Endothelial cell of umbilical vein (primary cell): ENCODE data around the gene C2orf74. TPM values are rescaled to one million over a fixed set of nuclear protein-coding genes. Genes with fewer than 3 reads are reported as not detected.

ENCODE experiments used
- BruUV-seq: library from RNA; stranded (reverse); fragments of 400-500 nt; replicated peaks from 2 replicates; lab custom pipeline; 2021; lab: Mats Ljungman, UMichigan
- CTCF ChIA-PET: fragments of 300-600, 350-600 bp; sonication (Branson Sonifier 250); formaldehyde crosslinking; loops from one replicate; lab custom pipeline; 2021; ENCODE audit warnings: antibody characterized with exemption, inconsistent platforms; lab: Charles Lee
- POLR2A ChIA-PET: fragments of 300-600, 350-600 bp; sonication (Branson Sonifier 250); formaldehyde crosslinking; loops from one replicate; lab custom pipeline; 2021; ENCODE audit warnings: antibody characterized with exemption, inconsistent platforms; lab: Charles Lee
- DNase-seq: peaks from one replicate; pipeline ENCODE4 v3.0.0-alpha.2; 2011; ENCODE audit warnings: low read depth, low spot score
- FAIRE-seq: peaks from 2 replicates; lab custom pipeline; 2011; peaks lifted over from hg19 to GRCh38; lab: Jason Lieb, UNC
- H2AFZ ChIP-seq: 2 replicates; pipeline ENCODE4 v1.6.0; 2012; ENCODE audit warnings: low read depth, low read length, control low read depth, inconsistent platforms
- H3K27ac ChIP-seq: 2 replicates; pipeline ENCODE4 v1.5.1; 2011; ENCODE audit warnings: low read depth, mild to moderate bottlenecking, control low read depth, low read length, moderate library complexity; ENCODE audit not compliant: insufficient read depth
- H3K27me3 ChIP-seq, 2 experiments: 2 replicates each; pipeline versions ENCODE4 v1.6.0 to v1.6.1; 2011; ENCODE audit warnings: low read length in 2 of 2, mixed read lengths in 1 of 2; ENCODE audit not compliant: control insufficient read depth in 2 of 2, insufficient read depth in 2 of 2
- H3K36me3 ChIP-seq, 2 experiments: 2 replicates in 1 of 2; 3 replicates in 1 of 2; pipeline ENCODE4 v1.5.1; 2011; ENCODE audit warnings: low read length in 2 of 2, mild to moderate bottlenecking in 1 of 2, moderate library complexity in 1 of 2; ENCODE audit not compliant: control insufficient read depth in 2 of 2, insufficient read depth in 2 of 2; ENCODE audit errors: extremely low read depth in 1 of 2
- H3K4me1 ChIP-seq: 3 replicates; pipeline ENCODE4 v1.5.1; 2011; ENCODE audit warnings: mild to moderate bottlenecking, low read length; ENCODE audit not compliant: control insufficient read depth, insufficient read depth; ENCODE audit errors: extremely low read depth
- H3K4me2 ChIP-seq: 2 replicates; pipeline ENCODE4 v1.6.1; 2011; ENCODE audit warnings: low read length, control low read depth, mixed read lengths; ENCODE audit not compliant: insufficient read depth
- H3K4me3 ChIP-seq, 3 experiments: fragments of 200-600 bp in 1 of 3; sonication (generic), shearing (Covaris generic) in 1 of 3; replicated peaks in 1 of 3; 2 replicates each; pipeline ENCODE4 v1.5.1; 2011 to 2016; ENCODE audit warnings: control low read depth in 3 of 3, low read length in 3 of 3, mild to moderate bottlenecking in 2 of 3, inconsistent platforms in 1 of 3, low read depth in 1 of 3, moderate library complexity in 1 of 3; ENCODE audit not compliant: insufficient read depth in 1 of 3
- H3K79me2 ChIP-seq: 2 replicates; pipeline ENCODE4 v1.6.0; 2012; ENCODE audit warnings: low read length, inconsistent platforms; ENCODE audit not compliant: control insufficient read depth, insufficient read depth
- H3K9ac ChIP-seq: replicated peaks from 2 replicates; pipeline ENCODE3; 2011; ENCODE audit warnings: low read length, control low read depth; ENCODE audit not compliant: insufficient read depth; ENCODE audit errors: extremely low read depth
- H3K9me1 ChIP-seq: replicated peaks from 3 replicates; pipeline ENCODE4 v1.6.0; 2011; ENCODE audit warnings: mild to moderate bottlenecking, low read length; ENCODE audit not compliant: control insufficient read depth, insufficient read depth; ENCODE audit errors: extremely low read depth
- H3K9me3 ChIP-seq: replicated peaks from 2 replicates; pipeline ENCODE4 v1.5.1; 2012; ENCODE audit warnings: low read length, inconsistent platforms; ENCODE audit not compliant: control insufficient read depth, insufficient read depth
- H4K20me1 ChIP-seq: replicated peaks from 2 replicates; pipeline ENCODE3; 2011; ENCODE audit warnings: mild to moderate bottlenecking, low read length; ENCODE audit not compliant: control insufficient read depth, insufficient read depth; ENCODE audit errors: extremely low read depth
- EZH2 ChIP-seq: IDR thresholded peaks from 2 replicates; pipeline ENCODE4 v1.6.1; 2012; ENCODE audit warnings: borderline replicate concordance, low read depth, mild to moderate bottlenecking, moderate library complexity, low read length, inconsistent platforms; ENCODE audit not compliant: severe bottlenecking
- FOS ChIP-seq: IDR thresholded peaks from 2 replicates; pipeline ENCODE4 v1.6.1; 2011; ENCODE audit warnings: mild to moderate bottlenecking, low read length, moderate library complexity, borderline replicate concordance; ENCODE audit not compliant: insufficient read depth
- GATA2 ChIP-seq: IDR thresholded peaks from 2 replicates; pipeline ENCODE4 v1.7.0; 2011; ENCODE audit warnings: low read depth, mild to moderate bottlenecking, moderate library complexity, mixed read lengths, low read length; ENCODE audit not compliant: insufficient read length, insufficient read depth
- JUN ChIP-seq: IDR thresholded peaks from 2 replicates; pipeline ENCODE4 v1.6.1; 2011; ENCODE audit warnings: borderline replicate concordance, low read depth; ENCODE audit not compliant: insufficient read length, insufficient read depth
- MYC ChIP-seq: IDR thresholded peaks from one replicate; pipeline ENCODE4 v1.6.1; 2011; ENCODE audit warnings: mild to moderate bottlenecking, low read depth, low read length
- POLR2A ChIP-seq: IDR thresholded peaks from 2 replicates; pipeline ENCODE4 v1.6.1; 2012; ENCODE audit warnings: low read depth, mild to moderate bottlenecking, control low read depth, low read length
- POLR2AphosphoS5 ChIP-seq: IDR thresholded peaks from 2 replicates; pipeline ENCODE4 v1.6.1; 2012; ENCODE audit warnings: low read depth, mild to moderate bottlenecking, control low read depth, low read length, moderate library complexity; ENCODE audit not compliant: insufficient read depth
- dilution Hi-C: fragments of 300-500 bp; cut with MboI; formaldehyde crosslinking; loops from one replicate; pipeline ENCODE4 v1.15.0; 2019; ENCODE audit warnings: low sequenced_read_pairs; ENCODE audit not compliant: extremely low pct_ligation_motif_present
- intact Hi-C: fragments of 100-400 bp; cut with micrococcal nuclease; formaldehyde crosslinking; loops from one replicate; pipeline ENCODE4 v1.10.0; 2022
- polyA plus RNA-seq, 4 experiments: library from polyadenylated mRNA; depleted of rRNA in 3 of 4; stranded (reverse) in 3 of 4; unstranded in 1 of 4; fragments of >200 nt; gene quantifications; 2 replicates each; pipeline versions ENCODE4 v1.2.1 to v1.2.3, GENCODE V29; 2011 to 2012; ENCODE audit warnings: missing spikeins in 1 of 4
- total RNA-seq: library from RNA; stranded (reverse); gene quantifications from 2 replicates; pipeline ENCODE4 v1.2.3, GENCODE V29; 2021
- TF ChIP-seq, protein P1 (sequence below): IDR thresholded peaks from 2 replicates; pipeline ENCODE4 v1.6.1; 2011; ENCODE audit not compliant: insufficient read depth, insufficient read length
- TF ChIP-seq, protein P2 (sequence below), 2 donors: IDR thresholded peaks; 1 replicate in 1 of 2; 2 replicates in 1 of 2; pipeline ENCODE4 v1.5.1; 2011; ENCODE audit warnings: low read length in 2 of 2, mild to moderate bottlenecking in 2 of 2, moderate library complexity in 2 of 2, control low read depth in 1 of 2, inconsistent platforms in 1 of 2, low read depth in 1 of 2; ENCODE audit not compliant: insufficient read depth in 1 of 2; ENCODE audit errors: extremely low read depth in 1 of 2

The C2orf74 gene
- total and polyA plus RNA-seq, 2 donors (not counting 3 experiments of a cell fraction or from before 2014, with no cell fraction given), result 4.1 to 5.6 TPM

DNA sequence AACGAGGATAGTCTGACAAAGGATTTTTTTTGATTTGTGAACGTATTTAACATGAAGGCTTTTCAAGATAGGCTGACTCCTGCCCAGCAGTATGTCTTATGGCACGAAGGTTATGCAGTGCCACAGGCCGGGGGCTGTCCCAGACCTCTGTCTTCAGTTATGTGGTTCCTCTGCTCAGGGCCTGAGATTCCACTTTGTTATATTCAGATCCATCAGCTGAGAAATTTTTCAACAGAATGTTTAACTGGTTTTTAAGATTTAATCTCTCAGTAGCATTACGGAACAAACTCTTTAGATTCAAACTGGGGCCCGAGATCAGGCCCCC is 20.0 kb downstream of the C2orf74 start:
- ChIA-PET POLR2A (no interaction called here), CTCF (interaction anchor here (2.1 kb wide), 1 partner anchor 47 kb away, joined by 6 read pairs; no protein-coding TSS in a partner anchor)
- Histone ChIP-seq H3K9me1 (no peaks in the 10 kb centered on the region), H3K4me1 (peaks cover 25% of the 10 kb centered on the region), H4K20me1 (no peaks in the 10 kb centered on the region), H3K27ac (no peak overlapping the region), H3K79me2 (peaks cover 21% of the 10 kb centered on the region), H3K36me3 (peaks cover 22 to 23% of the 10 kb centered on the region in 2 experiments), H3K9ac (no peak overlapping the region), H3K9me3 (no peaks in the 10 kb centered on the region), H3K27me3 (no peaks in the 10 kb centered on the region), H3K4me3 (no peak overlapping the region), H2AFZ (no peak overlapping the region), H3K4me2 (no peak overlapping the region)
- FAIRE-seq (no peak), DNase-seq (no peak)
- dilution Hi-C loops (no loop called here), intact Hi-C loops (no loop called here)
- no TSS peak for BruUV-seq
- TF ChIP-seq, protein P1, sequence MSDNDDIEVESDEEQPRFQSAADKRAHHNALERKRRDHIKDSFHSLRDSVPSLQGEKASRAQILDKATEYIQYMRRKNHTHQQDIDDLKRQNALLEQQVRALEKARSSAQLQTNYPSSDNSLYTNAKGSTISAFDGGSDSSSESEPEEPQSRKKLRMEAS, result no peak
- TF ChIP-seq, protein P2, sequence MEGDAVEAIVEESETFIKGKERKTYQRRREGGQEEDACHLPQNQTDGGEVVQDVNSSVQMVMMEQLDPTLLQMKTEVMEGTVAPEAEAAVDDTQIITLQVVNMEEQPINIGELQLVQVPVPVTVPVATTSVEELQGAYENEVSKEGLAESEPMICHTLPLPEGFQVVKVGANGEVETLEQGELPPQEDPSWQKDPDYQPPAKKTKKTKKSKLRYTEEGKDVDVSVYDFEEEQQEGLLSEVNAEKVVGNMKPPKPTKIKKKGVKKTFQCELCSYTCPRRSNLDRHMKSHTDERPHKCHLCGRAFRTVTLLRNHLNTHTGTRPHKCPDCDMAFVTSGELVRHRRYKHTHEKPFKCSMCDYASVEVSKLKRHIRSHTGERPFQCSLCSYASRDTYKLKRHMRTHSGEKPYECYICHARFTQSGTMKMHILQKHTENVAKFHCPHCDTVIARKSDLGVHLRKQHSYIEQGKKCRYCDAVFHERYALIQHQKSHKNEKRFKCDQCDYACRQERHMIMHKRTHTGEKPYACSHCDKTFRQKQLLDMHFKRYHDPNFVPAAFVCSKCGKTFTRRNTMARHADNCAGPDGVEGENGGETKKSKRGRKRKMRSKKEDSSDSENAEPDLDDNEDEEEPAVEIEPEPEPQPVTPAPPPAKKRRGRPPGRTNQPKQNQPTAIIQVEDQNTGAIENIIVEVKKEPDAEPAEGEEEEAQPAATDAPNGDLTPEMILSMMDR (IDR thresholded peaks at IDR 0.05; ENCODE audit: extremely low read depth in 1 of 2, insufficient read depth in 1 of 2, low read depth in 1 of 2, low read length in 2 of 2), result no peak
- TF ChIP-seq EZH2 (no peak), GATA2 (no peak), FOS (no peak)

DNA sequence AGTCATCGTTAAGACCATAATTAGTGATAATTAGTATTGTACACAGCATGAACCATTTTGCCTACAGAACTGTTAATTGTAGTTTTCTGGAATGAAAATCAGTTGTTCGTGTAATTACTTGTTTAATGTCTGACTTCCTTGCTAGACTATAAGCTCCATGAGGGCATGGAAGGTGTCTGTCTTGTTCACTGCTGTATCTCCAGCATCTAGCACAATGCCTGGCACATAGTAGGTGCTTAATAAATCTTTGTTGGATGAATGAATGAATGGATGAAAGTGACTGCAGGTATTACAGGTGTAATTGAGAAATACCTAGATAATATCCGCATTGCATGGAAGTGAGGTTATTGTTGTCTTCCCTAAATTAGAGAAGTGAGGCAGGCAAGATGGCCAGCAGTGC is 21.8 kb downstream of the C2orf74 start:
- H3K36me3 ChIP-seq, result peaks cover 31 to 32% of the 10 kb centered on the region in 2 experiments
- H3K27me3 ChIP-seq, result no peaks in the 10 kb centered on the region
- H3K4me3 ChIP-seq, result no peak overlapping the region
- FAIRE-seq, result no peak
- no peak overlapping the region for H3K4me2 ChIP-seq
- dilution Hi-C loops (no loop called here), intact Hi-C loops (no loop called here)
- TF ChIP-seq, protein P1, result no peak
- TF ChIP-seq JUN, result no peak
- TF ChIP-seq POLR2AphosphoS5, result no peak
- TF ChIP-seq FOS, result no peak
- no peak for TF ChIP-seq POLR2A
- TF ChIP-seq, protein P2 (IDR thresholded peaks at IDR 0.05; ENCODE audit: extremely low read depth in 1 of 2, insufficient read depth in 1 of 2, low read depth in 1 of 2, low read length in 2 of 2), result no peak
- no peak for TF ChIP-seq EZH2
- no peak for TF ChIP-seq GATA2
- TF ChIP-seq MYC, result no peak
- H3K9ac ChIP-seq, result no peak overlapping the region
- H3K4me1 ChIP-seq, result peaks cover 16% of the 10 kb centered on the region
- ChIA-PET POLR2A (no interaction called here), CTCF (interaction anchor here (1.5 kb wide), 1 partner anchor 13 kb away, joined by 4 read pairs; no protein-coding TSS in a partner anchor)
- H4K20me1 ChIP-seq, result no peaks in the 10 kb centered on the region
- H3K9me1 ChIP-seq, result no peaks in the 10 kb centered on the region
- H3K79me2 ChIP-seq, result peaks cover 10% of the 10 kb centered on the region
- no peaks in the 10 kb centered on the region for H3K9me3 ChIP-seq
- H2AFZ ChIP-seq, result no peak overlapping the region
- BruUV-seq, result no TSS peak
- H3K27ac ChIP-seq, result no peak overlapping the region
- no peak for DNase-seq
